Activated CD4-positive, alpha-beta T cell treated with anti-CD3 and anti-CD28 coated beads for 36 hours (primary cell): Measurements from ENCODE around the gene LGALS9B. TPM values are rescaled to one million over a fixed set of nuclear protein-coding genes. Genes with fewer than 3 reads are reported as not detected.
"Not testable (repeated sequence)": the region's sequence is repeated elsewhere in the genome, so short reads cannot be mapped to it uniquely, and the experiment has no call there.

Source experiments
- ATAC-seq: fragments of 200-7000 bp; cut with Tn5 transposase; one replicate; pipeline ENCODE4 v1.10.0; 2021; ENCODE audit warnings: mild to moderate bottlenecking, moderate library complexity
- CTCF ChIA-PET: fragments of 350-600 bp; sonication (Branson Sonifier 250); formaldehyde crosslinking; loops from one replicate; lab custom pipeline; 2021; ENCODE audit warnings: antibody characterized with exemption; lab: Charles Lee
- POLR2A ChIA-PET: fragments of 350-600 bp; sonication (Branson Sonifier 250); formaldehyde crosslinking; loops from one replicate; lab custom pipeline; 2021; ENCODE audit warnings: antibody characterized with exemption, inconsistent platforms; lab: Charles Lee
- DNase-seq: peaks from one replicate; pipeline ENCODE4 v3.0.0-alpha.2; 2020
- H3K27ac Mint-ChIP-seq: one replicate; pipeline ENCODE4 v1.8.0; 2021; ENCODE audit warnings: mixed read lengths
- H3K27me3 Mint-ChIP-seq: one replicate; pipeline ENCODE4 v1.8.0; 2021; ENCODE audit warnings: mixed read lengths
- H3K36me3 Mint-ChIP-seq: one replicate; pipeline ENCODE4 v1.8.0; 2021; ENCODE audit warnings: low read depth, mixed read lengths
- H3K4me1 Mint-ChIP-seq: one replicate; pipeline ENCODE4 v1.8.0; 2021; ENCODE audit warnings: mixed read lengths
- H3K4me3 Mint-ChIP-seq: one replicate; pipeline ENCODE4 v1.8.0; 2021; ENCODE audit warnings: mild to moderate bottlenecking, moderate library complexity, mixed read lengths
- H3K9me3 Mint-ChIP-seq: one replicate; pipeline ENCODE4 v1.8.0; 2021; ENCODE audit warnings: low read depth, mixed read lengths
- intact Hi-C, 2 experiments: fragments of 100-400 bp; cut with DNase I in 1 of 2; cut with micrococcal nuclease in 1 of 2; formaldehyde crosslinking; loops; one replicate each; pipeline versions ENCODE4 v1.14.2 to v1.15.1; 2022 to 2024; cut with DNase I, micrococcal nuclease
- total RNA-seq, 2 experiments: library from RNA; stranded (reverse); gene quantifications; one replicate each; pipeline ENCODE4 v1.2.3, GENCODE V29; 2021

LGALS9B gene
- total RNA-seq, 2 experiments from 2014 or later = not detected

- CTCF ChIA-PET, H3K27ac Mint-ChIP-seq, H3K9me3 Mint-ChIP-seq, DNase-seq, H3K4me1 Mint-ChIP-seq, H3K27me3 Mint-ChIP-seq, H3K36me3 Mint-ChIP-seq, H3K4me3 Mint-ChIP-seq, ATAC-seq, intact Hi-C loops, POLR2A ChIA-PET: not testable (repeated sequence)
Observed at GRCh38 chr17:20443632-20444031, 23.7 kb downstream of the LGALS9B start.

DNA sequence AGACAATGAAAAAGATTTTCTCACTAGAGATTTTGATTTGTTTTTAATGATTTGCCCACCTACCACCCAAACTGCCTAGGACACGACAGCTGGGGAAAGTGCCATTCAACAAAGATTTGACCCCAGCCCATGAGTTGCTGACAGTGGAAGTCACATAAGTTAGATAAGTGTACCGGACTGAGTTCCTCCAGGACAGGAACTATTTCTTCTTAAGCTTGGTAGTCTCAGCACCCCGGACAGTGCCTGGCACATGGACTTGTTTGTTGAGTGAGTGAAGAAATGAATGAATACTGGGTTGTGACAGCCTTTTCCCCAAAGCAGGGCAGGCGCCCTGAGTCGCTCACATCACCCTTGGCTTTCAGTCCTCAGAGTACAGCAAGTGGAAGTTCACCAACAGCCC, 26.7 kb downstream of the LGALS9B start:
- H3K36me3 Mint-ChIP-seq, intact Hi-C loops, H3K9me3 Mint-ChIP-seq, H3K4me3 Mint-ChIP-seq, ATAC-seq, H3K27me3 Mint-ChIP-seq, DNase-seq, POLR2A ChIA-PET, H3K4me1 Mint-ChIP-seq, CTCF ChIA-PET, H3K27ac Mint-ChIP-seq: not testable (repeated sequence)

DNA sequence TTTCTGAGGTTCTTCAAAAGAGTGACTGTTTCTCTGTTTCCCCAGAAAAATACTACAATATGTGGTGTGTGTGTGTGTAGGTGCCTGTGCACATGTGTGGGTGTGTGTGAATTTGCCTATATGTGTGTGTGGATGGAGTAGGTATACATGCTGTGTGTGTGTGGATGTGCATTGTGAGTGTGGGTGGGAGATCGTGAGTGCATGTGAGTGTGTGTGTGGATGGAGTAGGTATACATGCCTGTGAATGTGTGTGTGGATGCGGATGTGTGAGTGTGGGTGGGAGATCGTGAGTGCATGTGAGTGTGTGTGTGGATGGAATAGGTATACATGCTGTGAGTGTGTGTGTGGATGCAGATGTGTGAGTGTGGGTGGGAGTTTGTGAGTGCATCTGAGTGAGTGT, 32.2 kb downstream of the LGALS9B start:
- intact Hi-C loops, H3K27ac Mint-ChIP-seq, H3K36me3 Mint-ChIP-seq, H3K27me3 Mint-ChIP-seq, H3K4me1 Mint-ChIP-seq, DNase-seq, ATAC-seq, CTCF ChIA-PET, H3K9me3 Mint-ChIP-seq, POLR2A ChIA-PET, H3K4me3 Mint-ChIP-seq: not testable (repeated sequence)

DNA sequence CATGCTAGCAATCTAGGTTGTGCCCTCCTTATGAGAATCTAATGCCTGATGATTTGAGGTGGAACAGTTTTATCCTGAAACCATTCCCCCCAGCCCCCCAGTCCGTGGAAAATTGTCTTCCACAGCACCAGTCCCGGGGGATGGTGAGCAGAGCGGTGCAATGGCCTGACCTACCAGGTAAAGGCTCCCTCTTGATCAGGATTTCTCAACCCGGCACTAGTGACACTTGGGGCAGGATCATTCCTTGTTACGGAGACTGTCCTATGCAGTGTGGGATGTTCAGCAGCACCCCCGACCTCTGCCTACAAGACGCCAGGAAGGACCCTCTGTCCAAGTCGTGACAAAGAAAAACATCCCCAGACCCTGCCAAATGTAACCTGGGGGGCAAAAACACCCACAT, 34.0 kb downstream of the LGALS9B start:
- POLR2A ChIA-PET, H3K4me1 Mint-ChIP-seq: not testable (repeated sequence)

GRCh38 chr17:20427264-20427663, 40.1 kb downstream of the LGALS9B start:
- H3K4me3 Mint-ChIP-seq, DNase-seq, H3K36me3 Mint-ChIP-seq, ATAC-seq, H3K9me3 Mint-ChIP-seq, POLR2A ChIA-PET, H3K4me1 Mint-ChIP-seq, intact Hi-C loops, CTCF ChIA-PET, H3K27ac Mint-ChIP-seq, H3K27me3 Mint-ChIP-seq: not testable (repeated sequence)

More for the DNA sequence above, 34.0 kb downstream of the LGALS9B start:
- H3K9me3 Mint-ChIP-seq, H3K27ac Mint-ChIP-seq, H3K27me3 Mint-ChIP-seq, DNase-seq, ATAC-seq, H3K4me3 Mint-ChIP-seq, CTCF ChIA-PET, H3K36me3 Mint-ChIP-seq, intact Hi-C loops: not testable (repeated sequence)

- H3K4me3 Mint-ChIP-seq, H3K27ac Mint-ChIP-seq, DNase-seq, H3K4me1 Mint-ChIP-seq, H3K9me3 Mint-ChIP-seq, POLR2A ChIA-PET, intact Hi-C loops, ATAC-seq, CTCF ChIA-PET, H3K27me3 Mint-ChIP-seq, H3K36me3 Mint-ChIP-seq: not testable (repeated sequence)
Observed at GRCh38 chr17:20422826-20423225, 44.5 kb downstream of the LGALS9B start.

- H3K4me1 Mint-ChIP-seq, POLR2A ChIA-PET, H3K27me3 Mint-ChIP-seq, CTCF ChIA-PET, H3K36me3 Mint-ChIP-seq, H3K27ac Mint-ChIP-seq, H3K4me3 Mint-ChIP-seq, DNase-seq, H3K9me3 Mint-ChIP-seq, ATAC-seq, intact Hi-C loops: not testable (repeated sequence)
Observed at GRCh38 chr17:20418838-20419237, 48.5 kb downstream of the LGALS9B start.

DNA sequence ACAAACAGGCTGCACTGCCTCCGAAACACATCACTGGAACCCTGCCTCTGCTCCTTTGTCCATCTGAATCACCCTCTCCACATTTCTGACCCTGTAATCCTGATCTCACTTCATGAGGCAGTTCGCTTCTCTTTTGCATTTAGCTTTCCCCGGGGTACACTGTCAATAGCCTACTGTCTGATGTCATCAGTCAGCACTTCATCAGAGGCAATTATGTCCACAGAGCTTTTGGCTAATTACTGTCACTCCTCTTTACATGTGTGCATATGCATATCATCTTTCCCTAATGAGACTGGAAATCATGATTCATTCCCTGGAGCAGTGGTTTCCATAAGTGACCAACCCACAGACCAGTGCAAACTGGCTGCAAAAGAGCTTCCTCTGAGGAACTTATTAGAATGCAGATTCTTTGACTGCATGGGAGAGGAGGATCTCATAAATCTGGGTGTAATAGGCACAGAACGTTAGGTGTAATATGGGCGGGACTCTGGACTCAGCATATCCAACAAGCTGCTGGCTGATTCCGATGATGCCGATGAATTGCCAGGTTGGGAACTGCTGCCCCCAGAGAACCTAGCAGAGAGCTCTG, 49.8 kb downstream of the LGALS9B start:
- POLR2A ChIA-PET, H3K36me3 Mint-ChIP-seq, CTCF ChIA-PET, H3K4me1 Mint-ChIP-seq, H3K4me3 Mint-ChIP-seq, H3K9me3 Mint-ChIP-seq, ATAC-seq, H3K27me3 Mint-ChIP-seq, DNase-seq, intact Hi-C loops, H3K27ac Mint-ChIP-seq: not testable (repeated sequence)

DNA sequence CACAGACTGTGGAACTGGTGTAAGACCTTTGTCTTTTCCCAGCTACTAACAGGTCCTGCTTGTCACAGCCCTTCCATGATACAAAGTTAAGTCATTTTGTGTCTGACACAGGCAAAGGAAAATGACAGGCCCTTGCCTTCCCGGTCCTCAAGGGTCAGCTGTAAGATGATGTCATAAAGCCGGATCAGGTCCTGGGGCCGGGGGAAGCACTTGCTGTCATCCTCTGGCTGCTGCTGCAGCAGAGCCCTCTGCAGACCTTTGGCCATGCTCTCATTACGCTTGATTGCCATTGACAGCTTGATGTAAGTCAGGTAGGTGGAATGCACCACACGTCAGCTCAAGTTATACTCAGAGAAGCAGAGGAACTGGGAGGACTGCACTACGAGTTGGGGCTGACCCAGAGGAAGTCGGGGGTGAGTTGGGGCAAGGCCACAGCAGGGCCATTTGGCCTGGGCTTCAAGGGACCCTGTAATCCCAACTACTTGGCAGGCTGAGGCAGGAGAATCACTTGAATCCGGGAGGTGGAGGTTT, 50.9 kb downstream of the LGALS9B start:
- H3K9me3 Mint-ChIP-seq, H3K4me3 Mint-ChIP-seq, intact Hi-C loops, ATAC-seq, H3K27me3 Mint-ChIP-seq, CTCF ChIA-PET, POLR2A ChIA-PET, H3K4me1 Mint-ChIP-seq, H3K36me3 Mint-ChIP-seq, DNase-seq, H3K27ac Mint-ChIP-seq: not testable (repeated sequence)

- CTCF ChIA-PET, ATAC-seq, H3K9me3 Mint-ChIP-seq, H3K36me3 Mint-ChIP-seq, H3K4me3 Mint-ChIP-seq, H3K27me3 Mint-ChIP-seq, H3K4me1 Mint-ChIP-seq, DNase-seq, intact Hi-C loops, POLR2A ChIA-PET, H3K27ac Mint-ChIP-seq: not testable (repeated sequence)
Observed at GRCh38 chr17:20415479-20415878, 51.9 kb downstream of the LGALS9B start.

GRCh38 chr17:20401306-20402022, 65.9 kb downstream of the LGALS9B start:
- ATAC-seq, H3K27ac Mint-ChIP-seq, H3K4me3 Mint-ChIP-seq, H3K4me1 Mint-ChIP-seq, intact Hi-C loops, H3K27me3 Mint-ChIP-seq, H3K9me3 Mint-ChIP-seq, CTCF ChIA-PET, H3K36me3 Mint-ChIP-seq, POLR2A ChIA-PET, DNase-seq: not testable (repeated sequence)
